ENCODE measurements around the gene CLPSL2. TPM values are rescaled to one million over a fixed set of nuclear protein-coding genes. Genes with fewer than 3 reads are reported as not detected.

Gene CLPSL2
- total and polyA plus RNA-seq, 10 of the 15 experiments (the other 5 are each of a cell fraction or from before 2014, with no cell fraction given), result 0.32 to 1.3 TPM; not detected in 8

GRCh38 chr6:35739645-35740524 lies 36.5 kb upstream of the CLPSL2 start:
- TF ChIP-seq MEF2B (IDR thresholded peaks at IDR 0.05; ENCODE audit: partially characterized antibody, poor library complexity, severe bottlenecking) (no peak), RFX5 (IDR thresholded peaks at IDR 0.05; ENCODE audit: low read depth, low read length) (no peak), POLR2AphosphoS2 (IDR thresholded peaks at IDR 0.05; ENCODE audit: low read depth, low read length) (no peak), SKIL (IDR thresholded peaks at IDR 0.05; ENCODE audit: low read depth, poor library complexity, severe bottlenecking) (no peak), GABPA (IDR thresholded peaks at IDR 0.05; ENCODE audit: low read depth) (no peak), ZZZ3 (IDR thresholded peaks at IDR 0.05; ENCODE audit: control insufficient read depth, insufficient read length, low read depth) (no peak), ELK1 (IDR thresholded peaks at IDR 0.05; ENCODE audit: low read depth, low read length) (no peak)
- Histone ChIP-seq H3K27me3 (replicated peaks in 1 of 2; ENCODE audit: control insufficient read depth in 2 of 2, insufficient read depth in 2 of 2, low read length in 1 of 2) (no peaks in the 10 kb centered on the region), H3K27ac (ENCODE audit: control insufficient read depth, insufficient read depth) (no peak overlapping the region), H2AFZ (ENCODE audit: control insufficient read depth, low read depth, low read length) (no peak overlapping the region), H4K20me1 (ENCODE audit: control insufficient read depth, insufficient read depth) (no peaks in the 10 kb centered on the region), H3K4me1 (ENCODE audit: control insufficient read depth, insufficient read depth, low read length) (no peaks in the 10 kb centered on the region), H3K9me3 (replicated peaks; ENCODE audit: control insufficient read depth, insufficient read depth, low read length) (no peaks in the 10 kb centered on the region), H3K79me2 (ENCODE audit: control insufficient read depth, insufficient read depth, low read length) (no peaks in the 10 kb centered on the region), H3K4me3 (no peak overlapping the region), H3K4me2 (ENCODE audit: control insufficient read depth, insufficient read depth) (no peak overlapping the region), H3K36me3 (ENCODE audit: control insufficient read depth in 2 of 2, insufficient read depth in 2 of 2, low read length in 1 of 2) (no peaks in the 10 kb centered on the region), H3K9ac (ENCODE audit: control insufficient read depth, insufficient read depth, low read length) (no peak overlapping the region)
- SMC1A ChIA-PET (ENCODE audit: uncharacterized antibody, unreplicated experiment), result interaction anchor here (0.6 to 6.2 kb wide), 8 partner anchors 10 to 217 kb away, joined by 3 to 149 read pairs (median 4); no protein-coding TSS in a partner anchor
- 60% methylated on average over 5 of the region's 5 CpGs for WGBS (ENCODE audit: insufficient coverage, insufficient replicate concordance, low lambda C conversion rate, missing lambda C conversion rate)
- POLR2A ChIA-PET, result interaction anchor here (0.7 kb wide), 2 partner anchors 160 to 396 kb away, joined by 3 read pairs; no protein-coding TSS in a partner anchor
- FAIRE-seq (no peak), ATAC-seq (no peak), DNase-seq (ENCODE audit: low read depth, low spot score) (no peak)
- intact Hi-C loops (cut with micrococcal nuclease; ENCODE audit: unreplicated experiment) (loop anchor here (5.0 to 10.0 kb wide), 2 partner anchors 73 to 395 kb away; partner anchors contain the start of gene PPARD), in situ Hi-C loops (cut with MboI) (loop anchor here (5.0 kb wide), 2 partner anchors 158 to 218 kb away; no protein-coding TSS in a partner anchor)
- CTCF ChIA-PET, result interaction anchor here (0.7 to 9.7 kb wide), 7 partner anchors 19 to 218 kb away, joined by 3 to 374 read pairs (median 4); no protein-coding TSS in a partner anchor
- BruUV-seq (replicated peaks), result no TSS peak
- RAD21 ChIA-PET (ENCODE audit: unreplicated experiment), result interaction anchor here (0.8 to 5.3 kb wide), 5 partner anchors 17 to 218 kb away, joined by 3 to 91 read pairs (median 4); no protein-coding TSS in a partner anchor
